Frontal cortex (tissue), 4 donors: Measurements from ENCODE around the gene TEX26. TPM values are rescaled to one million over a fixed set of nuclear protein-coding genes. Genes with fewer than 3 reads are reported as not detected.
"Not testable (repeated sequence)": the region's sequence is repeated elsewhere in the genome, so short reads cannot be mapped to it uniquely, and the experiment has no call there.

Experiments
- DNase-seq, 2 donors: peaks; one replicate each; pipeline ENCODE4 v3.0.0; 2012; ENCODE audit warnings: low spot score in 2 of 2
- FAIRE-seq: peaks from 2 replicates; lab custom pipeline; 2012; peaks lifted over from hg19 to GRCh38; lab: Jason Lieb, UNC
- total RNA-seq: library from RNA; depleted of rRNA; stranded (reverse); fragments of >200 nt; gene quantifications from one replicate; pipeline ENCODE4 v1.2.3, GENCODE V29; 2014
- donor health status: control.
- donor health status: control.
- donor health status: control.

The TEX26 gene
- total RNA-seq, 1 donor from 2014 or later = 1.2 TPM

GRCh38 chr13:30916991-30917390 lies 15.5 kb upstream of the TEX26 start:
- no peak for DNase-seq
- no peak for FAIRE-seq

- DNase-seq = no peak
- FAIRE-seq = no peak
Measured at GRCh38 chr13:30918662-30919405, 13.6 kb upstream of the TEX26 start.

- no peak for DNase-seq
- FAIRE-seq = no peak
Measured at GRCh38 chr13:30920162-30920909, 12.1 kb upstream of the TEX26 start.

DNA sequence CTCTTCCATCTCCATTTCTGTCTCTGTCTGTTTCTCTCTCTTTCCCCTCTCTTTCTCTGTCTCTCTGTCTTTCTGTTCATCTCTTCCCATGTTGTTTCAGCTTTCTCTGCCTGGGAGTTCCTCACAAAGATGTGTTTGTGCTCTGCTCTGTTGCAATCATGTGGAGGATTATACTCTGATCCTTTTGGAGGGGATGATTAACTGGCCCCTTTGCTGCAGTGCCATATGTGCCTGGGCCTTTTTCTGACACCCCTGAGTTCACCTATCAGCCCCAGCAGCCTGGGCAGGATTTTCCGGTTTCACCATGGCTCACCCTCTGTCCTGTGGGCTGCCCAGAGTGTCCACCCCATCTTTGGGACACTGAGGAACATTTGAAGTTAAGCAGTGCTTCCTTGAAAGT lies 9.0 kb upstream of the TEX26 start:
- DNase-seq (no peak), FAIRE-seq (no peak)

DNA sequence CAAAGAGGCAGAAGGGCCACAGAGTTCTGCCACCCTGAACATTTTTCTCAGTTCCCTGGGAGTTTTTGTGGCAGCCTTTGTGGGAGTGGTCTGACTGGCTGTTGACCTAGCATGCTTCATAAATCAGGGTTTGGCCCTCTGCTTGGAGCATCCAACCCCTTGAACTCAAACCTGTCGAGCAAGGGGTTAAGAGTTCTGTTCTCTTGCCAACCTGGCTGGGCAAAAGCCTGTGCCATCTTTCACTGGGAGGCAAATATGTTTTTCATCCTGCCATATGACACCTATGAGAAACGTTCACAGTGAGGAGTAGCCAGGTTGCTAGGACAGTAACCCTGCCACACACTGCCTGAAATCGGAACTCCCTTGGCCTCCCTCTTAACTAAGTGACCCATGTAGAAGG lies 7.7 kb upstream of the TEX26 start:
- no peak for DNase-seq
- FAIRE-seq = no peak

DNA sequence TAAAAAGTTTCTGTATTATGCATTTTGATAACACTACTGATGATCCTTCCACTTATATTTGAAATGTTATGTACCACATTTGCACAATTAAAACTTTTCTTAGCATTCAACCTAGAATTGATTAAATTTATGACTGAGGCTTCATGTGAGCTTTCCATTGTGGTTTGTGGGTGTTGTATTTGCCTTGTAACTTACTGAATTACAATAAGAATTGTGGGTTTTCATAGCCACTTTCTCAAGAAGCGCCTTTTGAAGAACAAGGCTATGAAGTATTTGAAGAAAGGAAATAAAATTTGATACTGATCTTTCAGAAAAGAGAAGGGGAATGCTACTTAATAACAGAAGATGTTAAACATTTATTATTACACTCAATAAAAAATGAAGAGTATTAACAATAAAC lies 7.0 kb upstream of the TEX26 start:
- no peak for FAIRE-seq
- no peak for DNase-seq

- no peak for FAIRE-seq
- DNase-seq = no peak
Measured at GRCh38 chr13:30926781-30927180, 5.7 kb upstream of the TEX26 start.

DNA sequence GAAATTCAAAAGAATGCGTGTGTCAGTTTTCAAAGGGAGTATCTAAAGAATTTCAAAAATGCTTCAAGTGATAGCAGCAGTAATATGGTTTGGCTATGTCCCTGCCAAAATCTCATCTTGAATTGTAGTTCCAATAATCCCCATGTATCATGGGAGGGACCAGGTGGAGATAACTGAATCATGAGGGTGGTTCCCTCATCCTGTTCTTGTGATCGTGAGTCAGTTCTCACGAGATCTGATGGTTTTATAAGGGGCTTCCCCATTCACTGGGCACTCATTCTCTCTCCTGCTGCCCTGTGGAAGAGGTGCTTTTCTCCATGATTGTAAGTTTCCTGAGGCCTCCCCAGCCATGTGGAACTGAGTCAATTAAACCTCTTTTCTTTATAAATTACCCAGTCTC lies 5.3 kb upstream of the TEX26 start:
- DNase-seq, FAIRE-seq: not testable (repeated sequence)

- FAIRE-seq (no peak), DNase-seq (no peak)
Measured at GRCh38 chr13:30927595-30927994, 4.9 kb upstream of the TEX26 start.

DNA sequence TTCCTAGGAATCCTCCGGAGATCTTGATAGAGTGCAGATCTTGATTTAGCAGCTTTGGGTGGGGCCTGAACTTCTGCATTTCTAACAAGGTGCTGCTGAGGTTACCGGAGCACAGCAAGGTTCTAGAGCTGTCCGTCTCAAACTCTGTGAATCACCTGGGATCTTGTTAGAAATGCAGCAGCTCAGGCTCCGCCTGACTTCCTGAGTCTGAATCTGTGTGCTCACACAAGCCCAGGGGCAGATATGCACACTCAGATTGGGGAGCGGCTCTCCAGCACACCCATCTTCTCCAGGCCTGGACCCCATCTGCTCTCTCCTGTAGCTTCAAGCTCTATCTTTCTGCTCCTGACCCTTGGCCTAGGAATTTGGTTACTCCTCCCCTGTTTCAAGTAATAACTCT lies 3.5 kb upstream of the TEX26 start:
- no peak for FAIRE-seq

GRCh38 chr13:30933354-30933670 lies 856 bp downstream of the TEX26 start:
- DNase-seq = no peak
- no peak for FAIRE-seq

More for the DNA sequence above, 3.5 kb upstream of the TEX26 start:
- DNase-seq = no peak

- FAIRE-seq (no peak), DNase-seq (no peak)
Measured at GRCh38 chr13:30934381-30934780, 1.9 kb downstream of the TEX26 start.

GRCh38 chr13:30934803-30935202 lies 2.3 kb downstream of the TEX26 start:
- FAIRE-seq (no peak), DNase-seq (no peak)

DNA sequence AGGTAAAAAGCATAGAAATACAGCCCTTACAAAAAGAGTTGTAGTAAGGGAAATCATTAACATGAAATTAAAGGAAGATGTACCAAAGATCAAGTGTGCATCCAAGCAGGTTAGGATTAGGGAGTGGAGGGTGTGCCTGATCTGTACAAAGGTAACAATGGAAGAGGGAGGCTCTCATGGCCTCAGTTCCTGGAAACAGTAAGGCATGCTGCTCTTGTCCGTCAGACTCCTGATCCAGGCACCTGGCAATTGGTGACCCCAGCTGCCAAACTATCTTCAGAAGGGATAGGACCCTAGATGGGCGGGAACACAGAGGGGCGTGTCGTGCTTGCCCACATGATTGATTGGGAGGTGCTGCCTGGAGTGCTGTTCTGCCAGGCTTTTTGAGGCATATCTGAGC lies 4.5 kb downstream of the TEX26 start:
- no peak for DNase-seq
- no peak for FAIRE-seq

GRCh38 chr13:30943881-30944280 lies 11.4 kb downstream of the TEX26 start:
- DNase-seq (no peak), FAIRE-seq (no peak)

DNA sequence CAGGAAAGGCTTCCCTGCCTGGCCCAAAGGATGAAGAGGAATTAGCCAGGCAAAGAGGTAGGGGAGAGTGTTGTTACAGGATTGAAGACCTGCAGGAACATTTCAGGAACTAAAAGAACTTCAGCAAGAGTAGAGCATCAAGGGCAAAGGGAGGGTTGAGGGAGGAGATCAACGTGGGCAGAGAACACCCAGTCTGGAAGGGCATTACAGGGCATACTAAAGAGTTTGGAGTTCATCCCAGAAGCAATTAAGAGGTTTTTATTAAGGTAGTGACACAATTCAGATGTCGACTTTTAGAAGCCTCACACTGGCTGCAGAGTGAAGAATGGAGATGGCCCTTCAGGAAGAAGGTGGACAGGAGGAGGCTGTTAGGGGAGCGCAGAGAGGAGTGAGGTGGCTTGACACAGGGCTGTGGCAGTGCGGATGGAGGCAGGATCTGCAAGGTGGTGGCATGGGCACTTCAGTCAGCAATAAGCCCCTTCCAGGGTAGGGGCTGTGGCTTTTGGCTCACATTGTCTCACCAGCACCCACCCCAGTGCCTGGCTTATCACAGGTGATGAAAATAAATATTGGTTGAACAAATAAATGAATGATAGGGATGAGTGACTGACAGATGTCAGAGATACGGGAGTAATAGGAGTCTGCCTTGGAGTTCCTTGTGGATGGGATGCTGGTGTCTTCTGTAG lies 24.9 kb downstream of the TEX26 start:
- no peak for DNase-seq
- FAIRE-seq = no peak

DNA sequence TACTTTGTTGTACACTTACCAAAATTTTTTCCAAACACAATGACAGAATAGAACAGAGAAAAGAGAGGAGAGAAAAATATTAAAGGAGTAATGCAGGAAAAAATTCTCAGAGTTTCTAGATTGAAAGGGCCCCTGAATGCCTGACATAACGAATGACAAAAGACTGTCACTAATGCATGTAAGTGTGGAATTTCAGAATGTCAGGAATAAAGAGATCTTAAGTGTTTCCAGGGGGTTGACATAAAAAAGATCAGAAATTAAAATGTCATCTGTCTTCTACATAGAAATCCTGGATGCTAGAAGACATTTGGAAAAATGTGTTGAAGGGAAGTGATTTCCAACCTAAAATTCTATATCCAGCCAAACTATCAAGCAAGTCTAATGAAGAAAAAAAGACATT lies 27.2 kb downstream of the TEX26 start:
- DNase-seq (no peak), FAIRE-seq (no peak)

- no peak for DNase-seq
- no peak for FAIRE-seq
Measured at GRCh38 chr13:30963791-30964190, 31.3 kb downstream of the TEX26 start.

DNA sequence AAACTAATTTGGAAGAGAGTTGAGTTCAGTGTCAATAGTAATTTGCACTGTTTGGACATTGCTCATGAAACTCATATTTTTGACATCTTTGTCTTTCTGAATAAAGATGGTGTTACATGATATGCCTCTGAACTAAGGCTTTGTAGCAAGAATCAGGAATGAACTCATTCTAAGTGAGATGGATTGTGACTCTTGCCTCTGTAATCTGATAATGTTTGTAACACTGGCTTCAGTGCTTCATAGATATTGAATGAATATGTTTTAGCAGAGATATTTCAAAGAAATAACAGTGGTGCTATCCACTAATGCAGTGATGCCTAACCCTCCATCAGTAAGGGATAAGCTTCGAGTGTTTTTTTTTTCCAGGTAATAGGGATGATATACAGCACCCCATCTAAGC lies 32.9 kb downstream of the TEX26 start:
- FAIRE-seq (no peak), DNase-seq (no peak)

DNA sequence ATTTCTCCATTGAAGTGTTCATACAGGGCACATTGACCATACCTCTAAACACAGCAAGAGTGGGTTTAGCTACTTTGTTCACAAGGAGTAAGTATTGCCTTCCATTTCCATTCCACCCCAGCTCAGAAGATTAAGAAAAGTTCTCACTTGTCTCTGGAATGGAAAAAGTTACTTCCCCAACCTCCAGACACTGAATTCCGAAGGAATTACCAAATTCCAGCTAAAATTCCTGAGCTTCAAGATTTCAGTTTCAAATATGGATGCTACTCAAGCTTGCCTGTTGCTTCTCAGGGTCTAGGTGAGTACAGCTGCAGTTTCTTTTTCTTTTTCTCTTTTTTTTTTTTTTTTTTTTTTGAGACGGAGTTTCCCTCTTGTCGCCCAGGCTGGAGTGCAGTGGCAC lies 33.6 kb downstream of the TEX26 start:
- DNase-seq = no peak
- FAIRE-seq = no peak

GRCh38 chr13:30968846-30969245 lies 36.4 kb downstream of the TEX26 start:
- DNase-seq (no peak), FAIRE-seq (no peak)
